T-helper 2 cell treated with Interferon-gamma antibody and Interleukin-4, amounts not matched to agents 5 μg/mL and 100 μg/mL, for 36 hours (primary cell): ENCODE data around the gene AZIN2.
A peak's percentile ranks its signal among the peaks of the same experiment; 100 is the strongest.
"Not testable (repeated sequence)": the region's sequence is repeated elsewhere in the genome, so short reads cannot be mapped to it uniquely, and the experiment has no call there.

ENCODE experiments used
- DNase-seq: peaks from one replicate; pipeline ENCODE4 v3.0.0; 2021; ENCODE audit warnings: low spot score
- H3K27ac Mint-ChIP-seq: one replicate; pipeline ENCODE4 v1.8.0; 2021; ENCODE audit warnings: mild to moderate bottlenecking, mixed read lengths
- H3K27me3 Mint-ChIP-seq: one replicate; pipeline ENCODE4 v1.8.0; 2021; ENCODE audit warnings: low read depth, mixed read lengths
- H3K36me3 Mint-ChIP-seq: one replicate; pipeline ENCODE4 v1.8.0; 2021; ENCODE audit warnings: low read depth, mixed read lengths
- H3K4me1 Mint-ChIP-seq: one replicate; pipeline ENCODE4 v1.8.0; 2021; ENCODE audit warnings: low read depth, mixed read lengths
- H3K4me3 Mint-ChIP-seq: one replicate; pipeline ENCODE4 v1.8.0; 2022; ENCODE audit warnings: mild to moderate bottlenecking, moderate library complexity, mixed read lengths
- H3K9me3 Mint-ChIP-seq: one replicate; pipeline ENCODE4 v1.8.0; 2021; ENCODE audit warnings: mixed read lengths

The AZIN2 gene

DNA sequence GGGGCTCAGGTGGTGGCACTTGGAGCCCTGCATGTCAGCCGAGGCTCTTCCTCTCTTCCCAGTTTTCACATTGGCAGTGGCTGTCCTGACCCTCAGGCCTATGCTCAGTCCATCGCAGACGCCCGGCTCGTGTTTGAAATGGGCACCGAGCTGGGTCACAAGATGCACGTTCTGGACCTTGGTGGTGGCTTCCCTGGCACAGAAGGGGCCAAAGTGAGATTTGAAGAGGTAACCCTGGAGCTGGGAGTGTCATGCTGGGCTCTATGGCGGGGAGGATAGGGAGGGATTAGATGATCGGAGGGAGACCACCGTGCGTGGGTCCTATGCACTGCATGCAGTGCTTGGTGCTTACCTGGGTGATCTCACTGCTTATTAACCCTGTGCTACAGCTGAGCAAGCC is 13.5 kb downstream of the AZIN2 start:
- Mint-ChIP-seq H3K4me1 (peaks cover 62% of the 10 kb centered on the region), H3K9me3 (no peaks in the 10 kb centered on the region), H3K4me3 (no peak overlapping the region), H3K27ac (no peak overlapping the region), H3K27me3 (no peaks in the 10 kb centered on the region), H3K36me3 (peaks cover 8% of the 10 kb centered on the region)
- DNase-seq = no peak

DNA sequence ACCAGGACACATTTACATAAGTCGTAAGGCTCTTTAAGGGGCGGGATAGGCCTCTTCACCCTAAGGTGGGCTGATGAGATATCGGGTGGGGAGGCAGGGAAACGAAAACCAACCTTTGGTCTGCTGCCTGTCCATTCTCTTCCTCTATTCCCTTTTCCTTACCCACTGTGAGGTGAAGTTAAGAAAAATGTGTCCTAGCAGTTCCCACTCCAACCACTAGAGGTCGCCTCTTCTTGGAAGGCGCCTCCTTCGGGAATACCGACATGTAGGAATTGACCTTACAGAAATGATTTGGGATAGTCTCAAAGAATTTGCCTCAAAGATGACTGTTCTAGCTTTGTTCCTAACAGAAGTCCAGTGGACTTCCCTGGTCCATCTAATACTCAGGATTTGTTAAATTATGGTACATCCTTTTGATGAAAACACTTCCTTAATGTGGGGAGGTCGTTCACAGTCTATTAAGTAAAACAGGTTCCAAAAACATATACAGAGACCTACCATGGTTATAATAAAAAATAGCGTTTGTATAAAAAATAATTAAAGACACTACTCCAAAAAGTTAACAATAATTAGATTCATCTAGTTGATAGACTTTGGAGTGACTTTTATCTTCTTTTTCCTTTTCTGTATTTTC is 14.1 kb downstream of the AZIN2 start:
- Mint-ChIP-seq H3K36me3 (peaks cover 8% of the 10 kb centered on the region), H3K27me3 (no peaks in the 10 kb centered on the region), H3K4me1 (peaks cover 65% of the 10 kb centered on the region), H3K9me3 (no peaks in the 10 kb centered on the region), H3K27ac (no peak overlapping the region), H3K4me3 (no peak overlapping the region)
- DNase-seq = no peak

DNA sequence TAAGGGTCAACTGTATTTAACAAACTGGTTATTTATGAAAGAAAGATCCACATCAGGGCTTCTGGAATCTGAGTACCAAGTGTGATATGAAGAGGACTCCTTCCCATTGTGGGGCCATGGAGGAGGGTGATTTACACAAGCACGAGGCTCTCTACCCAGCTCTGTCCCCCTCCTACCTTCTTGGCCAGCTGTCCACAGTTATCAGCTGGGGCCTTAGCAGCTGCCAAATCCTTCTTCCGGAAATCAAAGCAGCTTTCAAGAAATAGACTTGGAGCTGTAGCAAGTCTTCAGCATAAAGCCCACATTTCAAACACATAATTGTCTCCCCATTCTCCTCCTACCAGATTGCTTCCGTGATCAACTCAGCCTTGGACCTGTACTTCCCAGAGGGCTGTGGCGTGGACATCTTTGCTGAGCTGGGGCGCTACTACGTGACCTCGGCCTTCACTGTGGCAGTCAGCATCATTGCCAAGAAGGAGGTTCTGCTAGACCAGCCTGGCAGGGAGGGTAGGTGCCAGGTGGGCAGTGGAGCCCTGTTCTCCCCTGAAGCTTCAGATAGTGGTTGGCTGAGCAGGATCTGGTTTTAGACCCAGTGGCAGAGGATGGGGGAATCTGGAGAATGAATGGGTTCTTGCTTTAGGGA is 15.5 kb downstream of the AZIN2 start:
- Mint-ChIP-seq H3K36me3 (peaks cover 11% of the 10 kb centered on the region), H3K9me3 (no peaks in the 10 kb centered on the region), H3K4me1 (peaks cover 69% of the 10 kb centered on the region), H3K27ac (peak overlapping the region; percentile 71), H3K27me3 (no peaks in the 10 kb centered on the region), H3K4me3 (peak overlapping the region; percentile 27)
- no peak for DNase-seq

DNA sequence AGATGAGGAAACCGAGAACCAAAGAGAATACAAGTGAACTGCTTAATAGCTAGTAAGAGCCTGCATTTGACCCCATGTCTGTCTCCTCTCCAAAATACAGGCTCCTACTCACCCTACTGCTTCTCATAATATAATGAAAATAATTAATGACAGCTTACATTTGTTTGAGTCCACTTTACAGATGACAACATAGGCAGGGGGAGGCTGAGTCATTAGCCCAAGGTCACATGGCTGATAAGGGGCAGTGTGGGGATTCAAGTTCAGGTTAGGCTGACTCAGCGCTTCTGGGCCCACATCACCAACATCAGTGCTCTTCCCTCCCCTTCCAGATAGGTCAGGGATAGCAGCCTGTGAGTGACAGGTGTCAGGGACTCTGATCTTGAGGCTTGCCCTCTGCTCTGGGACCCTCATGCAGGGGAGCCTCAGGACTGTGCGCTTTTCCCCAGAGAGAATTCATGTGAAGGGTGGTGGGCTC is 16.2 kb downstream of the AZIN2 start:
- H3K9me3 Mint-ChIP-seq = no peaks in the 10 kb centered on the region
- H3K27ac Mint-ChIP-seq = peak overlapping the region; percentile 98
- H3K4me1 Mint-ChIP-seq = peaks cover 68% of the 10 kb centered on the region
- no peak for DNase-seq
- no peaks in the 10 kb centered on the region for H3K27me3 Mint-ChIP-seq
- peaks cover 11% of the 10 kb centered on the region for H3K36me3 Mint-ChIP-seq
- no peak overlapping the region for H3K4me3 Mint-ChIP-seq

DNA sequence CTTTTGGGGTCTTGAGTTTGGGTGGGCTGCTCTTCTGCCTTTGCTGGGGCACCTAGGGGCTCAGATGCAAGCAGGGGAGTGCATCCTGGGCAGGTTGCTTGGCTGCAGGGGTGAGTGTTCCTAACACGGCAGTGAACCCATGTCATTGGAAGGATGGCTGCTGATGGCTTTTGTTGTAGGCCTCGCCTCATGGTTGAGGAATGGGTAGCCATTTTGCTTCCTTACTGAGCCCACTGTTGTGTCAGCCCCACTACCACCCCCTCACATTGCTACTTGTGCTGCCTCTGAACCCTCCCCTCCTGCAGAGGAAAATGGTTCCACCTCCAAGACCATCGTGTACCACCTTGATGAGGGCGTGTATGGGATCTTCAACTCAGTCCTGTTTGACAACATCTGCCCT is 16.8 kb downstream of the AZIN2 start:
- H3K36me3 Mint-ChIP-seq = peaks cover 16% of the 10 kb centered on the region
- peak overlapping the region; percentile 82 for H3K4me3 Mint-ChIP-seq
- H3K9me3 Mint-ChIP-seq = no peaks in the 10 kb centered on the region
- DNase-seq = no peak
- H3K27me3 Mint-ChIP-seq = no peaks in the 10 kb centered on the region
- peaks cover 68% of the 10 kb centered on the region for H3K4me1 Mint-ChIP-seq
- peak overlapping the region; percentile 98 for H3K27ac Mint-ChIP-seq

DNA sequence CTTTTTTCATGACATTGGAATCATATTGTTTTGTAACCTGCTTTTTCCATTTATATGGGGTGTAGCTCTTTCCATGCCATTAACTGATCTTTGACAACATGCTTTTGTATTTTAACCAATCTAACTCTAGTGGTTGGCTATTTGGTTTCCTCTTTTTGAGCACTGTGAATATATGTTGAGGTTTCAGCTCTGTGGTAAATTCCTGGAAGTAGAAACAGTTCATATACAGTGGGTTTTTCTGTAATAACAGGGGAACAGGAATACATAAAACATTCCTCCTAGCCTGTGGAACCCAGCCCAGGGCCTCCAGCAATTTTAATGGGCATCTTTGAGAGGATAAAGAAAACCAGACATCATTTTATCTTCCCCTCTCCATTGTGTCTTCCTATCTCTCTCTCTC is 17.4 kb downstream of the AZIN2 start:
- peaks cover 70% of the 10 kb centered on the region for H3K4me1 Mint-ChIP-seq
- H3K4me3 Mint-ChIP-seq = peak overlapping the region; percentile 82
- H3K27me3 Mint-ChIP-seq = no peaks in the 10 kb centered on the region
- no peak for DNase-seq
- peaks cover 22% of the 10 kb centered on the region for H3K36me3 Mint-ChIP-seq
- H3K27ac Mint-ChIP-seq = peak overlapping the region; percentile 98
- H3K9me3 Mint-ChIP-seq = no peaks in the 10 kb centered on the region

DNA sequence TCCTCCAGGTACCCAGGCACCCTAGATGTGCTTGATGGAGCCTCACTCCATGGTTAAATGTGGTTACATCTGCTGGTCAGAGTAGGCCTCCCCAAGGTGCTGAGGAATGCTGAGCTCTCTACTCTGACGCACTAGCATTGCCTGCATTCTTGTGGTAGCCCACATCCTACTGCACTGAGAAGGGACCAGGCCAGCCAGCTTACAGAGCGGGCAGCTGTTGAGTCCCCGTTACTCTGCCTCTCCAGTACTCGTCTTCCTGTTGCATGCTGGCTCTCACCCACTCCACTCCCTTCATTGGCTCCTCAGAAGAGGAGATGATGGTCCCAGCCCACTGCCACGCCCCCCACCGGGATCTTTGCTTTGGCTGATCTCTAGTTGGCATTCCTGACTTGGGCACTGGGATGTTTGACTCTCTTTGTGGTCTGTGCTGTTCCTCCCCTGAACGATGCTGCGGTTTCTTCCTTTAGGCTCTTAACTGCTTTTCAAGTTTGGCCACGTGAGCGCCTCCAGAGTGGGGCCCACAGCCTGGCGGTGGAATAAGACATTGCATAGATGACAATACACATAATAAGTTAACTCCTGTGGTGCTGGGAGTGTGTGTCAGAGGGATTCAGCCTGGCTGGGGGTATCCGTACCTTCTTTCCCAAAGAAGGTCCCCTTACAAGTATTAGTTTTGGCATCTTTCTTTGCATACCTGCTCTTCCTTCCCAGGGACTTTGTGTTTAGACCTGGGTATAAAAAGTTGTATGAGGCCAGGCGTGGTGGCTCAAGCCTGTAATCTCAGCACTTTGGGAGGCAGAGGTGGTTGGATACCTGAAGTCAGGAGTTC is 18.6 kb downstream of the AZIN2 start:
- Mint-ChIP-seq H3K27me3 (no peaks in the 10 kb centered on the region), H3K9me3 (no peaks in the 10 kb centered on the region), H3K4me3 (peak overlapping the region; percentile 82), H3K27ac (peak overlapping the region; percentile 98), H3K4me1 (peaks cover 67% of the 10 kb centered on the region), H3K36me3 (peaks cover 23% of the 10 kb centered on the region)
- DNase-seq = peak; percentile 85

DNA sequence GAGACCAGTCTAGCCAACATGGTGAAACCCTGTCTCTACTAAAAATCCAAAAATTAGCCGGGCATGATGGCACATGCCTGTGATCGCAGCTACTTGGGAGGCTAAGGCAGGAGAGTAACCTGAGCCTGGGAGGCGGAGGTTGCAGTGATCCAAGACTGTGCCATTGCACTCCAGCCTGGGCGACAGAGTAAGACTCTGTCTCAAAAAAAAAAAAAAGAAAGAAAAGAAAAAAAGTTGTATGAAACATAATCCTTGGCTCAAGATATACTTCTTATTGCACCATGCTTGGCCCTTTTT is 19.1 kb downstream of the AZIN2 start:
- not testable (repeated sequence) for DNase-seq, H3K9me3 Mint-ChIP-seq, H3K27me3 Mint-ChIP-seq
- H3K36me3 Mint-ChIP-seq = peaks cover 23% of the 10 kb centered on the region
- peak overlapping the region; percentile 98 for H3K27ac Mint-ChIP-seq
- peak overlapping the region; percentile 82 for H3K4me3 Mint-ChIP-seq
- H3K4me1 Mint-ChIP-seq = peaks cover 65% of the 10 kb centered on the region

DNA sequence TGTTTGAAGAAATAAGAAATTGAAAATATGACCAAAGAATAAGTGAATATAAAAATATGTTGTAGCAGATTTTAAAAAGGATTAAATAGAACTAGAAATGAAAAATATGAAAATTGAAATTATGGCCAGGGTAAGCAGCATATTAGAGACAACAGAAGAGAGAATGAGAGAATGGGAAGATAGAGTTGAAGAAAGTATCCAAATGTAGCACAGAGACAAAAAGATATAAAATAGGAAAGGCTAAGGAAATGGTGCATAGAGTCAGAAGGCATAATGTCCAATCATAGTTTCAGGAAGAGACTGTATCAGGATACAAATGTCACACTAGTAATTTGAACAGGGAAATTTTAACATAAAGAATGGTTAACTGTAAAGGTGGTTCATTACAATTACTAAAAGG is 29.5 kb downstream of the AZIN2 start:
- DNase-seq = no peak
- H3K27ac Mint-ChIP-seq = peak overlapping the region; percentile 10
- peaks cover 11% of the 10 kb centered on the region for H3K9me3 Mint-ChIP-seq
- peaks cover 13% of the 10 kb centered on the region for H3K4me1 Mint-ChIP-seq
- peaks cover 8% of the 10 kb centered on the region for H3K27me3 Mint-ChIP-seq
- peaks cover 16% of the 10 kb centered on the region for H3K36me3 Mint-ChIP-seq
- H3K4me3 Mint-ChIP-seq = no peak overlapping the region

DNA sequence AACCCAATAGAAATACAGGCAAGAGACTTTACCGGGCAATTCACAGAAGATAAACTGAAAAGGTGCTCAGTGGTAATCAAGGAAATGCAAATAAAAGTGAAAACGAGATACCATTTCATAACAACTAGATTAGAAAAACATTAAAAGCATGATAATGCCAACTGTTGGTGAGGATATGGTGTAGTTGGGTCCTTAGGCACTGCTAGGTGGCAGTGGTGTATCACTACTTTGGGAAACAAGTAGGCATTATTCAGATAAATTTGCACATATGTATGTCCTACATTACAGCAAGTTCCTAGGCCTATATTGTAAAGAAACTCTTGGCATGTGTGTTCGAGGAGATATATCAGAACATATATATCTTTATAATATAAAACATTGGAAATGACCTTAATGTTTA is 31.0 kb downstream of the AZIN2 start:
- no peak for DNase-seq
- H3K4me1 Mint-ChIP-seq = peaks cover 14% of the 10 kb centered on the region
- H3K27ac Mint-ChIP-seq = no peak overlapping the region

DNA sequence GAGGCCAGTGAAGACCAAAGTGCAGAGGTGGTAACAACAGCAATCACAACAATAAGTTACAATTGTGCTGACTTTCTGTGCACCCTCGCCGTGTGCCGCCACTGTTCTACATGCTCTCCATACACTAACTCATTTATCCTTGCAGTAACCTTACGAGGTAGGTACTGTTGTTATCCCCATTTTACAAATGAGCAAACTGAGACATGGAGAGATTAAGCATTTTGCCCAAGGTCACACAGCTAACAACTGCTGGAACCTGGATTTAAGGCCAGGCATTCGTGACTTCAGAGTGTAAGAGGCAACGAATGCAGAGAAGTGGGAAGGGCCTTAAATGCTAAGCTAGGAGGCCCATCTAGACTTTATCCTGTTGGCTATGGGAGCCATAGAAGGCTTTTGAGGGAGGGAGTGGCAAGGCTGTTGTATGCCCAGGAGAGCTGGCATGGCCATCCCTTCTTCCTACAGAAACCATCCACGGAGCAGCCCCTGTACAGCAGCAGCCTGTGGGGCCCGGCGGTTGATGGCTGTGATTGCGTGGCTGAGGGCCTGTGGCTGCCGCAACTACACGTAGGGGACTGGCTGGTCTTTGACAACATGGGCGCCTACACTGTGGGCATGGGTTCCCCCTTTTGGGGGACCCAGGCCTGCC is 36.6 kb downstream of the AZIN2 start:
- Mint-ChIP-seq H3K9me3 (no peaks in the 10 kb centered on the region), H3K27me3 (peaks cover 3% of the 10 kb centered on the region), H3K4me3 (no peak overlapping the region), H3K4me1 (peaks cover 1% of the 10 kb centered on the region), H3K27ac (peak overlapping the region; percentile 9), H3K36me3 (no peaks in the 10 kb centered on the region)
- DNase-seq = no peak

More for the DNA sequence above, 31.0 kb downstream of the AZIN2 start:
- Mint-ChIP-seq H3K27me3 (peaks cover 7% of the 10 kb centered on the region), H3K4me3 (no peak overlapping the region), H3K36me3 (peaks cover 15% of the 10 kb centered on the region), H3K9me3 (peaks cover 11% of the 10 kb centered on the region)

DNA sequence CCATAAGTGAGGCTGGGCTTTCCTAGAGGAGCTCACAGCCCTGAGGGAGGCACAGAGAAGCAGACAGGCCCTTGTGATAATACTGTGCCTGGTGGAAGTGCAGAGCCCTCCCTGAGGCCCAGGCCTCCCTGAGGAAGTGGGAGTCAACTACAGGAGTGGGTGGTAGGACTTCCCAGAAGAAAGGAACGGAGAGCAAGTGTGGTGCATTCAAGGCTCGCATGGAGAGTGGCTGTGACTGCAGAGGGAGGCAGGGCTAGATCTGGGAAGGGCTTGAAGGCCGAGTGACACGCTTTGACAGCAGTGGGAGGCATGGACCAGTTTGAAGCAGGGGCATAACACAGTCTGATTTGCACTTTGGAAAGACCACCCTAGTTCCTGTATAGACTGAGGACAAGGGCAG is 37.3 kb downstream of the AZIN2 start:
- H3K27ac Mint-ChIP-seq = no peak overlapping the region
- no peak for DNase-seq
- H3K36me3 Mint-ChIP-seq = no peaks in the 10 kb centered on the region
- no peak overlapping the region for H3K4me3 Mint-ChIP-seq
- H3K27me3 Mint-ChIP-seq = peaks cover 3% of the 10 kb centered on the region
- H3K9me3 Mint-ChIP-seq = no peaks in the 10 kb centered on the region
- peaks cover 5% of the 10 kb centered on the region for H3K4me1 Mint-ChIP-seq

DNA sequence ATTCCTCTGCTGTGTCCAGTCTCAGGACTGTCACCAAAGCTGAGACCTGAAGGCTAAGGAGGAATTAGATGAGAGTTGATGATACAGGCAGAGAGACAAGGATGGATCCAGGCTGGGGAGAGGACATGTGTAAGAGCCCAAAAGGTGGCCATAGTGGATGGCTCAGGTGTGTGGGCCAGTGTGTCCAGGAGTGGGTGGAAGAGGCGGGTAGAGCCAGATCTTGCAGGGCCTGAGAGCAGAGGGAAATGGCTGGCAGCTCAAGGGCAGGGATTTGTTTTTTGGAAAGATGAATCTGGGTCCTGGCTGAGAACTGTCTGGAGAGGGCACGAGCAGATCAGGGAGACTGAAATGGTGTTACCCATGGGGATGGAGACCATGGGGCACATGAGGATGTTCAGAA is 38.1 kb downstream of the AZIN2 start:
- no peaks in the 10 kb centered on the region for H3K36me3 Mint-ChIP-seq
- no peaks in the 10 kb centered on the region for H3K9me3 Mint-ChIP-seq
- H3K4me1 Mint-ChIP-seq = peaks cover 5% of the 10 kb centered on the region
- no peak overlapping the region for H3K4me3 Mint-ChIP-seq
- H3K27ac Mint-ChIP-seq = peak overlapping the region; percentile 37
- DNase-seq = no peak
- peaks cover 3% of the 10 kb centered on the region for H3K27me3 Mint-ChIP-seq
